Mesenchymal stem cell (in vitro differentiated cells and primary cell): Measurements from ENCODE around the gene SLC9A4.

Experiments used
- DNase-seq: peaks from one replicate; pipeline ENCODE4 v3.0.0-alpha.2; 2013
- H2AFZ ChIP-seq: one replicate; pipeline ENCODE4 v1.6.1; 2013; ENCODE audit warnings: low read depth, mild to moderate bottlenecking, control low read depth, inconsistent platforms, low read length, moderate library complexity
- H2AK5ac ChIP-seq: 2 replicates; pipeline ENCODE4 v1.6.1; 2013; ENCODE audit warnings: low read length, moderate library complexity, mild to moderate bottlenecking, inconsistent platforms; ENCODE audit not compliant: severe bottlenecking
- H2BK120ac ChIP-seq: one replicate; pipeline ENCODE4 v1.6.1; 2013; ENCODE audit warnings: low read depth, mild to moderate bottlenecking, inconsistent platforms, low read length, moderate library complexity
- H2BK12ac ChIP-seq, 2 experiments: one replicate each; pipeline ENCODE4 v1.6.1; 2013; ENCODE audit warnings: inconsistent platforms in 2 of 2, low read length in 2 of 2, mild to moderate bottlenecking in 2 of 2, moderate library complexity in 2 of 2, control low read depth in 1 of 2
- H2BK15ac ChIP-seq: one replicate; pipeline ENCODE4 v1.6.1; 2013; ENCODE audit warnings: mild to moderate bottlenecking, low read depth, inconsistent platforms; ENCODE audit not compliant: poor library complexity, severe bottlenecking
- H2BK5ac ChIP-seq: 2 replicates; pipeline ENCODE4 v1.6.1; 2013; ENCODE audit warnings: low read depth, mild to moderate bottlenecking, low read length, control low read depth, inconsistent platforms; ENCODE audit not compliant: poor library complexity, severe bottlenecking
- H3K14ac ChIP-seq, 2 experiments: one replicate each; pipeline ENCODE4 v1.6.1; 2013; ENCODE audit warnings: inconsistent platforms in 2 of 2, low read length in 2 of 2, control low read depth in 1 of 2, mild to moderate bottlenecking in 1 of 2, moderate library complexity in 1 of 2
- H3K18ac ChIP-seq, 2 experiments: one replicate each; pipeline ENCODE4 v1.6.1; 2013; ENCODE audit warnings: inconsistent platforms in 2 of 2, low read length in 2 of 2, control low read depth in 1 of 2, low read depth in 1 of 2, mild to moderate bottlenecking in 1 of 2
- H3K23ac ChIP-seq, 2 experiments: one replicate each; pipeline ENCODE4 v1.6.1; 2013; ENCODE audit warnings: inconsistent platforms in 2 of 2, low read length in 2 of 2, mild to moderate bottlenecking in 2 of 2, moderate library complexity in 2 of 2, control low read depth in 1 of 2
- H3K27ac ChIP-seq: 2 replicates; pipeline ENCODE4 v1.5.1; 2013; ENCODE audit warnings: mild to moderate bottlenecking, moderate library complexity, low read length, control low read depth, inconsistent platforms; ENCODE audit not compliant: poor library complexity, severe bottlenecking
- H3K27me3 ChIP-seq, 2 experiments: 2 replicates each; pipeline versions ENCODE4 v1.6.1 to v1.7.0; 2013; ENCODE audit warnings: low read length in 2 of 2, mild to moderate bottlenecking in 2 of 2, moderate library complexity in 2 of 2, control low read depth in 1 of 2, inconsistent platforms in 1 of 2; ENCODE audit not compliant: control insufficient read depth in 1 of 2, insufficient read depth in 1 of 2
- H3K36me3 ChIP-seq, 2 experiments: 2 replicates each; pipeline versions ENCODE4 v1.6.1 to v1.7.0; 2013; ENCODE audit warnings: low read length in 2 of 2, control low read depth in 1 of 2, inconsistent platforms in 1 of 2, low read depth in 1 of 2, mild to moderate bottlenecking in 1 of 2; ENCODE audit not compliant: insufficient read depth in 2 of 2, control insufficient read depth in 1 of 2
- H3K4ac ChIP-seq, 2 experiments: one replicate each; pipeline ENCODE4 v1.6.1; 2013; ENCODE audit warnings: inconsistent platforms in 2 of 2, low read length in 2 of 2, mild to moderate bottlenecking in 2 of 2, moderate library complexity in 2 of 2, control low read depth in 1 of 2, low read depth in 1 of 2
- H3K4me1 ChIP-seq: 2 replicates; pipeline ENCODE4 v1.6.1; 2013; ENCODE audit warnings: low read depth, low read length, control low read depth; ENCODE audit not compliant: control insufficient read depth, insufficient read depth
- H3K4me2 ChIP-seq: 2 replicates; pipeline ENCODE4 v1.6.1; 2013; ENCODE audit warnings: low read length, mild to moderate bottlenecking, inconsistent platforms; ENCODE audit not compliant: poor library complexity, severe bottlenecking
- H3K4me3 ChIP-seq, 2 experiments: 2 replicates each; pipeline versions ENCODE4 v1.5.1 to v1.7.0; 2013; ENCODE audit warnings: low read length in 2 of 2, mild to moderate bottlenecking in 2 of 2, control low read depth in 1 of 2, low read depth in 1 of 2; ENCODE audit not compliant: insufficient read depth in 1 of 2
- H3K79me1 ChIP-seq: replicated peaks from 2 replicates; pipeline ENCODE4 v1.6.1; 2013; ENCODE audit warnings: mild to moderate bottlenecking, control low read depth, low read length, inconsistent platforms; ENCODE audit not compliant: poor library complexity, severe bottlenecking
- H3K9ac ChIP-seq: 2 replicates; pipeline ENCODE4 v1.7.0; 2013; ENCODE audit warnings: mild to moderate bottlenecking, low read length, moderate library complexity
- H3K9me3 ChIP-seq: 2 replicates; pipeline ENCODE4 v1.7.0; 2013; ENCODE audit warnings: mild to moderate bottlenecking, low read length; ENCODE audit not compliant: control insufficient read depth
- H4K8ac ChIP-seq: one replicate; pipeline ENCODE4 v1.6.1; 2013; ENCODE audit warnings: inconsistent platforms, mild to moderate bottlenecking, low read length, moderate library complexity
- H4K91ac ChIP-seq: one replicate; pipeline ENCODE4 v1.6.1; 2013; ENCODE audit warnings: mild to moderate bottlenecking, low read length, inconsistent platforms
- WGBS: methylation state at CpG from one replicate; pipeline ENCODE4 v1.1.7; 2013; ENCODE audit warnings: mixed read lengths; 5-methylcytosine and 5-hydroxymethylcytosine counted together

SLC9A4 gene

GRCh38 chr2:102538491-102538890 is 65.5 kb downstream of the SLC9A4 start:
- WGBS = 78% methylated on average over 2 of the region's 2 CpGs

GRCh38 chr2:102540882-102541281 is 67.9 kb downstream of the SLC9A4 start:
- no peak overlapping the region for H3K18ac ChIP-seq
- H3K4me1 ChIP-seq = no peaks in the 10 kb centered on the region
- H2AK5ac ChIP-seq = no peak overlapping the region
- H3K9me3 ChIP-seq = no peaks in the 10 kb centered on the region
- no peak overlapping the region for H3K4me3 ChIP-seq
- H3K4ac ChIP-seq = no peak overlapping the region
- no peak overlapping the region for H3K23ac ChIP-seq
- H2BK15ac ChIP-seq = no peak overlapping the region
- no peak overlapping the region for H4K8ac ChIP-seq
- no peak overlapping the region for H3K14ac ChIP-seq
- no peak overlapping the region for H2BK5ac ChIP-seq
- no peaks in the 10 kb centered on the region for H3K36me3 ChIP-seq
- DNase-seq = no peak
- no peak overlapping the region for H4K91ac ChIP-seq
- no peak overlapping the region for H3K9ac ChIP-seq
- no peaks in the 10 kb centered on the region for H3K27me3 ChIP-seq
- no peaks in the 10 kb centered on the region for H3K79me1 ChIP-seq
- H2BK120ac ChIP-seq = no peak overlapping the region
- WGBS = 87% methylated on average over 3 of the region's 4 CpGs
- no peak overlapping the region for H3K4me2 ChIP-seq
- no peak overlapping the region for H2BK12ac ChIP-seq
- no peak overlapping the region for H2AFZ ChIP-seq
- H3K27ac ChIP-seq = no peak overlapping the region

More at GRCh38 chr2:102538491-102538890, 65.5 kb downstream of the SLC9A4 start:
- Histone ChIP-seq H2BK120ac (no peak overlapping the region), H3K27me3 (no peaks in the 10 kb centered on the region), H3K79me1 (no peaks in the 10 kb centered on the region), H3K4ac (no peak overlapping the region), H3K14ac (no peak overlapping the region), H2AK5ac (no peak overlapping the region), H4K91ac (no peak overlapping the region), H2BK12ac (no peak overlapping the region), H2AFZ (no peak overlapping the region), H2BK15ac (no peak overlapping the region), H3K4me3 (no peak overlapping the region), H4K8ac (no peak overlapping the region), H3K4me1 (no peaks in the 10 kb centered on the region), H3K27ac (no peak overlapping the region), H3K4me2 (no peak overlapping the region), H3K23ac (no peak overlapping the region), H3K36me3 (no peaks in the 10 kb centered on the region), H2BK5ac (no peak overlapping the region), H3K18ac (no peak overlapping the region), H3K9me3 (no peaks in the 10 kb centered on the region), H3K9ac (no peak overlapping the region)
- DNase-seq = no peak

DNA sequence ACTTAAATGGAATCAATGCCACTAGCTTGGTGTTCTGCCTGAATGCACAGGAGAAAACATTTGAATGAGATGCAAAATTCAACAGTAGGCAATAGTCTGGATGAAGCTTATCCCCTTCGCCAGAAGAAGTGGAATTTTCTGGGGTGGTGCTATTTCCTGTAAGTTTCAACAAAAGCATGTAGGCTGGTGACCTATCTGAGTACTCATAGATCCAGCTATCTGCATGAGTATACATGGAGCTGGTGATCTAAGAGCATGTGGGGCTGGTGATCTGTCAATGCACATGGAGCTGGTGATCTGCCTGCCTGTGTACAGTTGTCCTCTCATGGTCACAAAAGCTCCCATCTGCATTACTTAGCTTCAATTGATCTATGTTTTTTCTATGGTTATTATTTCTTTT is 71.2 kb downstream of the SLC9A4 start:
- Histone ChIP-seq H4K91ac (no peak overlapping the region), H3K4me3 (no peak overlapping the region), H3K23ac (no peak overlapping the region), H3K9me3 (peaks cover 11% of the 10 kb centered on the region), H2BK120ac (no peak overlapping the region), H2BK15ac (no peak overlapping the region), H3K4me1 (no peaks in the 10 kb centered on the region), H2BK5ac (no peak overlapping the region), H3K27ac (no peak overlapping the region), H2AK5ac (no peak overlapping the region), H4K8ac (no peak overlapping the region), H3K27me3 (no peaks in the 10 kb centered on the region), H3K36me3 (no peaks in the 10 kb centered on the region), H3K18ac (no peak overlapping the region), H3K9ac (no peak overlapping the region), H3K14ac (no peak overlapping the region), H2AFZ (no peak overlapping the region), H3K4ac (no peak overlapping the region), H3K79me1 (no peaks in the 10 kb centered on the region), H2BK12ac (no peak overlapping the region), H3K4me2 (no peak overlapping the region)
- 70% methylated on average over 1 of the region's 1 CpG for WGBS
- DNase-seq = no peak

DNA sequence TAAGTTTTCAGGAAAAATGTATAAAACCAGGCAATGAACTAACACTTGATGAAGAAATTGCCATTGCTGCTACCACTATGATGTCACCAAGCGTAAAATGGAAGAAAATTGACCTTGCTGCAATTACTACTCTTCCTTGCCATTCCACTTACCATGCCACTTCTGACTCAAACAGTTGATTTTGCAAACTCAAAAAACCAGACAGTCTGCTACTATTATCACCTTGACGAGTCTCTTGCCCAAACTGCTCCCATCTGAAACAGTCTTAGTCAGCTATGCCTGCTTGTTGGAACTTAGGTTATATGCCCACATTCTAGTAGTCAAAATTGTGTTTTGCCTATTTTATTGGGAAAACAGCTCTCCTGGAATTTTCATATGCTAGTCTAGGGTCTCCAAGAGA is 74.4 kb downstream of the SLC9A4 start:
- Histone ChIP-seq H3K4me2 (no peak overlapping the region), H3K4me1 (no peaks in the 10 kb centered on the region), H4K8ac (no peak overlapping the region), H3K23ac (no peak overlapping the region), H2BK15ac (no peak overlapping the region), H3K9ac (no peak overlapping the region), H2AK5ac (no peak overlapping the region), H3K79me1 (no peaks in the 10 kb centered on the region), H3K36me3 (no peaks in the 10 kb centered on the region), H2BK5ac (no peak overlapping the region), H3K4me3 (no peak overlapping the region), H2AFZ (no peak overlapping the region), H3K27ac (no peak overlapping the region), H3K4ac (no peak overlapping the region), H2BK12ac (no peak overlapping the region), H4K91ac (no peak overlapping the region), H3K9me3 (peaks cover 31% of the 10 kb centered on the region), H3K18ac (no peak overlapping the region), H2BK120ac (no peak overlapping the region), H3K14ac (no peak overlapping the region), H3K27me3 (no peaks in the 10 kb centered on the region)
- DNase-seq = no peak
- 60% methylated on average over 2 of the region's 2 CpGs for WGBS
